IMR-90 (cell line): ENCODE data around the gene CCDC120. TPM values are rescaled to one million over a fixed set of nuclear protein-coding genes. Genes with fewer than 3 reads are reported as not detected.

ENCODE experiments used
- ATAC-seq: fragments of 200-7000 bp; cut with Tn5 transposase; 2 replicates; pipeline ENCODE4 v1.9.1; 2020; ENCODE audit warnings: low read depth, mild to moderate bottlenecking, moderate library complexity
- BruUV-seq: library from RNA; stranded (reverse); fragments of 400-500 nt; replicated peaks from 2 replicates; lab custom pipeline; 2021; lab: Mats Ljungman, UMichigan
- CTCF ChIA-PET: fragments of 300-600 bp; formaldehyde crosslinking; extraction: SDS; loops from one replicate; lab custom pipeline; 2021; ENCODE audit warnings: antibody characterized with exemption; lab: Yijun Ruan, JAX
- POLR2A ChIA-PET: fragments of 300-600 bp; sonication (Branson Sonifier 250); formaldehyde crosslinking; loops from one replicate; lab custom pipeline; 2022; ENCODE audit warnings: antibody characterized with exemption; ENCODE audit not compliant: unreplicated experiment; lab: Charles Lee
- DNase-seq: peaks from one replicate; pipeline ENCODE4 v3.0.0; 2013
- H2AFZ ChIP-seq: replicated peaks from 2 replicates; pipeline ENCODE3; 2013; ENCODE audit warnings: low read length, mild to moderate bottlenecking; ENCODE audit not compliant: poor library complexity
- H2AK5ac ChIP-seq: 2 replicates; pipeline ENCODE4 v1.6.1; 2013; ENCODE audit warnings: low read depth, low read length, inconsistent platforms
- H2AK9ac ChIP-seq: replicated peaks from 2 replicates; pipeline ENCODE3; 2013; ENCODE audit warnings: mild to moderate bottlenecking, low read depth, low read length, moderate library complexity; ENCODE audit not compliant: poor library complexity
- H2BK120ac ChIP-seq: 2 replicates; pipeline ENCODE4 v1.6.1; 2013; ENCODE audit warnings: low read depth, low read length, inconsistent platforms
- H2BK15ac ChIP-seq: 3 replicates; pipeline ENCODE4 v1.6.1; 2013; ENCODE audit warnings: low read depth, low read length, inconsistent platforms
- H2BK20ac ChIP-seq: 2 replicates; pipeline ENCODE4 v1.6.1; 2013; ENCODE audit warnings: low read depth, mild to moderate bottlenecking, inconsistent platforms, low read length, moderate library complexity
- H2BK5ac ChIP-seq: 2 replicates; pipeline ENCODE4 v1.6.1; 2013; ENCODE audit warnings: mild to moderate bottlenecking, low read depth, low read length, inconsistent platforms; ENCODE audit not compliant: poor library complexity, severe bottlenecking
- H3K14ac ChIP-seq: replicated peaks from 2 replicates; pipeline ENCODE4 v1.6.1; 2013; ENCODE audit warnings: low read depth, low read length, inconsistent platforms
- H3K18ac ChIP-seq: 2 replicates; pipeline ENCODE4 v1.6.1; 2013; ENCODE audit warnings: low read depth, low read length, control low read depth
- H3K23ac ChIP-seq: 2 replicates; pipeline ENCODE4 v1.6.1; 2013; ENCODE audit warnings: low read depth, low read length, inconsistent platforms
- H3K27ac ChIP-seq: 2 replicates; pipeline ENCODE4 v1.5.1; 2013; ENCODE audit warnings: mild to moderate bottlenecking, control low read depth, low read length; ENCODE audit not compliant: insufficient read depth
- H3K27me3 ChIP-seq: 2 replicates; pipeline ENCODE4 v1.6.1; 2013; ENCODE audit warnings: low read length; ENCODE audit not compliant: control insufficient read depth, insufficient read depth
- H3K36me3 ChIP-seq: 2 replicates; pipeline ENCODE4 v1.6.1; 2013; ENCODE audit warnings: low read length, mixed read lengths; ENCODE audit not compliant: control insufficient read depth, insufficient read depth
- H3K4ac ChIP-seq: 2 replicates; pipeline ENCODE4 v1.6.1; 2013; ENCODE audit warnings: low read depth, low read length, inconsistent platforms
- H3K4me1 ChIP-seq: 2 replicates; pipeline ENCODE4 v1.6.1; 2013; ENCODE audit warnings: low read length, mixed read lengths; ENCODE audit not compliant: control insufficient read depth, insufficient read depth
- H3K4me2 ChIP-seq: 2 replicates; pipeline ENCODE4 v1.6.1; 2013; ENCODE audit warnings: low read depth, mild to moderate bottlenecking, control low read depth, low read length, moderate library complexity
- H3K4me3 ChIP-seq: 2 replicates; pipeline ENCODE4 v1.5.1; 2013; ENCODE audit warnings: low read depth, mild to moderate bottlenecking, control low read depth, low read length, moderate library complexity; ENCODE audit not compliant: insufficient read depth
- H3K56ac ChIP-seq: 2 replicates; pipeline ENCODE4 v1.6.1; 2013; ENCODE audit warnings: low read length, inconsistent platforms; ENCODE audit not compliant: insufficient read depth; ENCODE audit errors: extremely low read depth
- H3K79me1 ChIP-seq, 2 experiments: 2 replicates each; pipeline ENCODE4 v1.6.1; 2013; ENCODE audit warnings: low read length in 2 of 2, inconsistent platforms in 1 of 2, low read depth in 1 of 2
- H3K9ac ChIP-seq: 2 replicates; pipeline ENCODE4 v1.6.1; 2013; ENCODE audit warnings: low read depth, low read length, control low read depth
- H3K9me1 ChIP-seq: 2 replicates; pipeline ENCODE4 v1.6.1; 2013; ENCODE audit warnings: low read length, inconsistent platforms; ENCODE audit not compliant: insufficient read depth
- H3K9me3 ChIP-seq: 2 replicates; pipeline ENCODE4 v1.6.1; 2013; ENCODE audit warnings: low read length; ENCODE audit not compliant: control insufficient read depth, insufficient read depth
- H4K20me1 ChIP-seq: 2 replicates; pipeline ENCODE4 v1.6.1; 2013; ENCODE audit warnings: low read length, inconsistent platforms; ENCODE audit not compliant: insufficient read depth
- H4K5ac ChIP-seq: 2 replicates; pipeline ENCODE4 v1.6.1; 2013; ENCODE audit warnings: mild to moderate bottlenecking, low read depth, low read length, control low read depth
- H4K8ac ChIP-seq, 2 experiments: 2 replicates each; pipeline ENCODE4 v1.6.1; 2013; ENCODE audit warnings: low read depth in 2 of 2, low read length in 2 of 2, control low read depth in 1 of 2, inconsistent platforms in 1 of 2
- H4K91ac ChIP-seq: 2 replicates; pipeline ENCODE4 v1.6.1; 2013; ENCODE audit warnings: low read depth, low read length, inconsistent platforms; ENCODE audit not compliant: insufficient read depth
- BHLHE40 ChIP-seq: fragments of 150-350 bp; IDR thresholded peaks from 2 replicates; pipeline ENCODE4 v1.6.1; 2016; ENCODE audit warnings: mild to moderate bottlenecking, low read depth, low read length
- CEBPB ChIP-seq: IDR thresholded peaks from 2 replicates; pipeline ENCODE4 v1.6.1; 2012; ENCODE audit warnings: low read depth, low read length, improper control_type of control experiment
- CHD1 ChIP-seq: IDR thresholded peaks from 2 replicates; pipeline ENCODE4 v1.6.1; 2012; ENCODE audit warnings: low read depth, low read length, improper control_type of control experiment
- MXI1 ChIP-seq: IDR thresholded peaks from 2 replicates; pipeline ENCODE4 v1.6.1; 2012; ENCODE audit warnings: low read depth, mild to moderate bottlenecking, low read length, moderate library complexity, borderline replicate concordance
- NFE2L2 ChIP-seq: fragments of 150-350 bp; IDR thresholded peaks from 2 replicates; pipeline ENCODE4 v1.6.1; 2016; ENCODE audit warnings: low read depth, mild to moderate bottlenecking, low read length
- POLR2A ChIP-seq: IDR thresholded peaks from 2 replicates; pipeline ENCODE4 v1.6.1; 2012; ENCODE audit warnings: mild to moderate bottlenecking, low read depth, low read length
- RAD21 ChIP-seq: IDR thresholded peaks from 2 replicates; pipeline ENCODE4 v1.6.1; 2012; ENCODE audit warnings: low read length, improper control_type of control experiment
- RCOR1 ChIP-seq: IDR thresholded peaks from 2 replicates; pipeline ENCODE4 v1.6.1; 2012; ENCODE audit warnings: mild to moderate bottlenecking, low read length, improper control_type of control experiment; ENCODE audit not compliant: insufficient replicate concordance
- RFX5 ChIP-seq: IDR thresholded peaks from 2 replicates; pipeline ENCODE4 v1.8.0; 2012; ENCODE audit warnings: low read depth, mild to moderate bottlenecking, low read length, moderate library complexity
- SMC3 ChIP-seq: fragments of 150-350 bp; IDR thresholded peaks from 2 replicates; pipeline ENCODE4 v1.6.1; 2016; ENCODE audit warnings: low read depth, mild to moderate bottlenecking, antibody characterized with exemption, low read length, moderate library complexity
- WGBS, 2 experiments: methylation state at CpG; one replicate each; pipeline versions ENCODE4 v1.1.5 to v1.1.7; 2013; ENCODE audit warnings: missing lambda C conversion rate in 2 of 2; ENCODE audit not compliant: insufficient read length in 1 of 2; ENCODE audit errors: extremely low coverage in 2 of 2; 5-methylcytosine and 5-hydroxymethylcytosine counted together
- dilution Hi-C: fragments of 300-500 bp; cut with HindIII; formaldehyde crosslinking; loops from one replicate; pipeline ENCODE4 v1.14.3; 2018; ENCODE audit warnings: low sequenced_read_pairs; ENCODE audit not compliant: unreplicated experiment
- in situ Hi-C: fragments of 300-500 bp; cut with MboI; formaldehyde crosslinking; loops from 3 replicates; pipeline ENCODE4 v1.14.3; 2019; ENCODE audit warnings: low sequenced_read_pairs, inconsistent platforms, mixed read lengths
- intact Hi-C: fragments of 100-400 bp; cut with micrococcal nuclease; formaldehyde crosslinking; loops from 2 replicates; pipeline ENCODE4 v1.10.0; 2022
- polyA plus RNA-seq, 3 experiments: library from polyadenylated mRNA; depleted of rRNA; stranded (reverse); fragments of >200 nt; gene quantifications; 2 replicates each; pipeline ENCODE4 v1.2.3, GENCODE V29; 2012; ENCODE audit warnings: low replicate concordance in 1 of 3
- total RNA-seq: library from RNA; depleted of rRNA; stranded (reverse); fragments of >200 nt; gene quantifications from 2 replicates; pipeline ENCODE4 v1.2.3, GENCODE V29; 2012
- TF ChIP-seq, protein P1 (sequence below): conservative IDR thresholded peaks from 2 replicates; pipeline ENCODE4 v1.5.1; 2012; ENCODE audit warnings: mild to moderate bottlenecking, low read depth, low read length, improper control_type of control experiment
- TF ChIP-seq, protein P2 (sequence below): fragments of 150-350 bp; IDR thresholded peaks from 2 replicates; pipeline ENCODE4 v1.6.1; 2017; ENCODE audit warnings: mild to moderate bottlenecking, antibody characterized with exemption, low read length, low read depth

CCDC120 gene
- total and polyA plus RNA-seq, 2 of the 4 experiments (the other 2 are of a cell fraction), result 0.18 to 2.0 TPM

DNA sequence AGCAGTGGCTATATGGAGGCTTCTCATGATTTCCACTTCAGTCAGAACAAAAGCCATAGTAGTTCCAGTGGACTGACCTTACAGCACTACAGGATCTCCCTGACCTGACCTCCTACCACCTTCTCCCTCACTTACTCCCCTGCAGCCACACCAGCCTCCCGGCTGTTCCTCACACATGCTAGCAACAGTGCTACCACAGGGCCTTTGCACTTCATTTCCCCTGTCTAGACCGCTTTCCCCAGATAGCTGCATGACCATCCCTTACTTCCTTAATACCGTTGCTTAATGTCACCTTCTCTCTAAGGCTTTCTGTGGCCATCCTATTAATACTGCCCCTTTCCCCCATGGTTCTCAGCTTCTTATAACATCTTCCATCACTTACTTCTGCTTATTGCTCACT is 51.6 kb downstream of the CCDC120 start:
- Histone ChIP-seq H3K56ac (no peak overlapping the region), H3K27ac (no peak overlapping the region), H4K8ac (no peak overlapping the region), H2BK5ac (no peak overlapping the region), H3K14ac (no peak overlapping the region), H3K4me3 (no peak overlapping the region), H2BK15ac (no peak overlapping the region), H3K4me2 (no peak overlapping the region), H2AK9ac (no peak overlapping the region), H2AK5ac (no peak overlapping the region), H3K23ac (no peak overlapping the region), H4K20me1 (no peaks in the 10 kb centered on the region), H4K91ac (no peak overlapping the region), H2BK120ac (no peak overlapping the region), H4K5ac (no peak overlapping the region), H3K4ac (no peak overlapping the region), H3K79me1 (no peaks in the 10 kb centered on the region), H3K9ac (no peak overlapping the region), H3K36me3 (peaks cover 6% of the 10 kb centered on the region; the same call in 1 of the 2 replicates), H3K4me1 (no peaks in the 10 kb centered on the region), H2AFZ (no peak overlapping the region), H3K9me1 (no peaks in the 10 kb centered on the region), H3K27me3 (no peaks in the 10 kb centered on the region), H3K18ac (no peak overlapping the region), H2BK20ac (no peak overlapping the region), H3K9me3 (no peaks in the 10 kb centered on the region)
- WGBS, 2 experiments, result 100% methylated on average over 1 of the region's 3 CpGs; no CpG with 5 or more reads in 1 of the 2 experiments
- intact Hi-C loops, result no loop called here
- no TSS peak for BruUV-seq
- ChIA-PET POLR2A (no interaction called here), CTCF (no interaction called here)
- in situ Hi-C loops, result no loop called here
- dilution Hi-C loops, result no loop called here
- ATAC-seq (no peak), DNase-seq (no peak)
- no peak for TF ChIP-seq BHLHE40
- no peak for TF ChIP-seq CHD1
- TF ChIP-seq RAD21, result no peak
- TF ChIP-seq RCOR1, result no peak
- TF ChIP-seq, protein P1, sequence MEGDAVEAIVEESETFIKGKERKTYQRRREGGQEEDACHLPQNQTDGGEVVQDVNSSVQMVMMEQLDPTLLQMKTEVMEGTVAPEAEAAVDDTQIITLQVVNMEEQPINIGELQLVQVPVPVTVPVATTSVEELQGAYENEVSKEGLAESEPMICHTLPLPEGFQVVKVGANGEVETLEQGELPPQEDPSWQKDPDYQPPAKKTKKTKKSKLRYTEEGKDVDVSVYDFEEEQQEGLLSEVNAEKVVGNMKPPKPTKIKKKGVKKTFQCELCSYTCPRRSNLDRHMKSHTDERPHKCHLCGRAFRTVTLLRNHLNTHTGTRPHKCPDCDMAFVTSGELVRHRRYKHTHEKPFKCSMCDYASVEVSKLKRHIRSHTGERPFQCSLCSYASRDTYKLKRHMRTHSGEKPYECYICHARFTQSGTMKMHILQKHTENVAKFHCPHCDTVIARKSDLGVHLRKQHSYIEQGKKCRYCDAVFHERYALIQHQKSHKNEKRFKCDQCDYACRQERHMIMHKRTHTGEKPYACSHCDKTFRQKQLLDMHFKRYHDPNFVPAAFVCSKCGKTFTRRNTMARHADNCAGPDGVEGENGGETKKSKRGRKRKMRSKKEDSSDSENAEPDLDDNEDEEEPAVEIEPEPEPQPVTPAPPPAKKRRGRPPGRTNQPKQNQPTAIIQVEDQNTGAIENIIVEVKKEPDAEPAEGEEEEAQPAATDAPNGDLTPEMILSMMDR, result no peak
- no peak for TF ChIP-seq NFE2L2
- TF ChIP-seq SMC3, result no peak
- no peak for TF ChIP-seq RFX5
- TF ChIP-seq, protein P2, sequence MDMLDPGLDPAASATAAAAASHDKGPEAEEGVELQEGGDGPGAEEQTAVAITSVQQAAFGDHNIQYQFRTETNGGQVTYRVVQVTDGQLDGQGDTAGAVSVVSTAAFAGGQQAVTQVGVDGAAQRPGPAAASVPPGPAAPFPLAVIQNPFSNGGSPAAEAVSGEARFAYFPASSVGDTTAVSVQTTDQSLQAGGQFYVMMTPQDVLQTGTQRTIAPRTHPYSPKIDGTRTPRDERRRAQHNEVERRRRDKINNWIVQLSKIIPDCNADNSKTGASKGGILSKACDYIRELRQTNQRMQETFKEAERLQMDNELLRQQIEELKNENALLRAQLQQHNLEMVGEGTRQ, result no peak
- TF ChIP-seq POLR2A, result no peak
- TF ChIP-seq CEBPB, result no peak
- no peak for TF ChIP-seq MXI1
